Omental fat pad (tissue), 4 donors: Measurements from ENCODE around the gene CDC25A. TPM values are rescaled to one million over a fixed set of nuclear protein-coding genes. Genes with fewer than 3 reads are reported as not detected.

Source experiments
- ATAC-seq: fragments of 150-250 bp; one replicate; pipeline ENCODE4 v1.9.1; 2016; ENCODE audit warnings: mild to moderate bottlenecking, moderate library complexity; ENCODE audit not compliant: low FRiP score
- DNase-seq: peaks from one replicate; pipeline ENCODE4 v3.0.0-alpha.2; 2019; ENCODE audit warnings: low spot score
- total RNA-seq, 4 donors: library from RNA; depleted of rRNA; stranded (reverse); fragments of >200 nt; gene quantifications; one replicate each; pipeline ENCODE4 v1.1.0, GENCODE V29; 2016
- TF ChIP-seq, protein P1 (sequence below), 3 donors: fragments of 450-650 bp; IDR thresholded peaks; one replicate each; pipeline ENCODE4 v1.5.1; 2016 to 2017; ENCODE audit warnings: antibody characterized with exemption in 3 of 3, mild to moderate bottlenecking in 3 of 3, moderate library complexity in 2 of 3

The CDC25A gene
- total RNA-seq, 4 donors from 2014 or later, result 0.19 to 2.9 (median 1.5) TPM

GRCh38 chr3:48199117-48199516 lies 10.9 kb upstream of the CDC25A start:
- TF ChIP-seq, protein P1, sequence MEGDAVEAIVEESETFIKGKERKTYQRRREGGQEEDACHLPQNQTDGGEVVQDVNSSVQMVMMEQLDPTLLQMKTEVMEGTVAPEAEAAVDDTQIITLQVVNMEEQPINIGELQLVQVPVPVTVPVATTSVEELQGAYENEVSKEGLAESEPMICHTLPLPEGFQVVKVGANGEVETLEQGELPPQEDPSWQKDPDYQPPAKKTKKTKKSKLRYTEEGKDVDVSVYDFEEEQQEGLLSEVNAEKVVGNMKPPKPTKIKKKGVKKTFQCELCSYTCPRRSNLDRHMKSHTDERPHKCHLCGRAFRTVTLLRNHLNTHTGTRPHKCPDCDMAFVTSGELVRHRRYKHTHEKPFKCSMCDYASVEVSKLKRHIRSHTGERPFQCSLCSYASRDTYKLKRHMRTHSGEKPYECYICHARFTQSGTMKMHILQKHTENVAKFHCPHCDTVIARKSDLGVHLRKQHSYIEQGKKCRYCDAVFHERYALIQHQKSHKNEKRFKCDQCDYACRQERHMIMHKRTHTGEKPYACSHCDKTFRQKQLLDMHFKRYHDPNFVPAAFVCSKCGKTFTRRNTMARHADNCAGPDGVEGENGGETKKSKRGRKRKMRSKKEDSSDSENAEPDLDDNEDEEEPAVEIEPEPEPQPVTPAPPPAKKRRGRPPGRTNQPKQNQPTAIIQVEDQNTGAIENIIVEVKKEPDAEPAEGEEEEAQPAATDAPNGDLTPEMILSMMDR (IDR thresholded peaks at IDR 0.05), result no peak
- no peak for ATAC-seq
- no peak for DNase-seq

GRCh38 chr3:48196611-48197010 lies 8.4 kb upstream of the CDC25A start:
- DNase-seq (no peak), ATAC-seq (no peak)

GRCh38 chr3:48194446-48195071 lies 6.3 kb upstream of the CDC25A start:
- ATAC-seq (no peak), DNase-seq (peak; percentile 63)
- TF ChIP-seq, protein P1 (IDR thresholded peaks at IDR 0.05), result no peak

More at GRCh38 chr3:48196611-48197010, 8.4 kb upstream of the CDC25A start:
- TF ChIP-seq, protein P1 (IDR thresholded peaks at IDR 0.05), result no peak

- no peak for DNase-seq
- no peak for ATAC-seq
- TF ChIP-seq, protein P1 (IDR thresholded peaks at IDR 0.05), result no peak
Observed at GRCh38 chr3:48190911-48191310, 2.7 kb upstream of the CDC25A start.

- TF ChIP-seq, protein P1 (IDR thresholded peaks at IDR 0.05), result no peak
- ATAC-seq, result no peak
- no peak for DNase-seq
Observed at GRCh38 chr3:48189321-48189720, 1.1 kb upstream of the CDC25A start.

- ATAC-seq, result peak; percentile 35
- TF ChIP-seq, protein P1 (IDR thresholded peaks at IDR 0.05), result no peak
- DNase-seq, result no peak
Observed at GRCh38 chr3:48187579-48188265, 495 bp downstream of the CDC25A start.

- TF ChIP-seq, protein P1 (IDR thresholded peaks at IDR 0.05), result no peak
- DNase-seq, result no peak
- no peak for ATAC-seq
Observed at GRCh38 chr3:48187301-48187578, 977 bp downstream of the CDC25A start.
